Stromal cell of bone marrow (primary cell): ENCODE measurements around the gene SMIM24.
A peak's percentile ranks its signal among the peaks of the same experiment; 100 is the strongest.

Source experiments
- DNase-seq: peaks from one replicate; pipeline ENCODE4 v3.0.0-alpha.2; 2012; ENCODE audit warnings: low read depth

The SMIM24 gene

DNA sequence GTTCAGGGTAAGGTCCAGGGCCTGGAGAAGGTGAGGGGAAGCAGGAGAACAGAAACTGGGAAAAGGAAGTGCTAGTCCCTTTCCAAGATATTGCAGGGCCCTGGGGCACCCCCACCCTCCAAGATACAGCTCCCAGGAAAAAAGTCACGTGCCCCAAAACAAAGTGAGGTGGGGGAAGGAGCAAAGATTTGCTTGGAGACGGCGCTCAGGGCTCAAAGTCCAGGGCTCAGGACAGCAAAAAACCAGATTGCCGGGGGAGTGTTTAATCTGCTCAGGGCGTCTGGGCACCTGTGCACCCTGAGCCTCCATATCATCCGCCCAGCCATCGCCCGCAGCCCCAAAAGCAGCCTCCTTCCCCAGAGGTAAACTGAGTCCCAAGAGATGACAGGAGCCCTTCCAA, 6.3 kb downstream of the SMIM24 start:
- DNase-seq: no peak

- no peak for DNase-seq
These were observed 8.2 kb downstream of the SMIM24 start for GRCh38 chr19:3471954-3472655.

DNA sequence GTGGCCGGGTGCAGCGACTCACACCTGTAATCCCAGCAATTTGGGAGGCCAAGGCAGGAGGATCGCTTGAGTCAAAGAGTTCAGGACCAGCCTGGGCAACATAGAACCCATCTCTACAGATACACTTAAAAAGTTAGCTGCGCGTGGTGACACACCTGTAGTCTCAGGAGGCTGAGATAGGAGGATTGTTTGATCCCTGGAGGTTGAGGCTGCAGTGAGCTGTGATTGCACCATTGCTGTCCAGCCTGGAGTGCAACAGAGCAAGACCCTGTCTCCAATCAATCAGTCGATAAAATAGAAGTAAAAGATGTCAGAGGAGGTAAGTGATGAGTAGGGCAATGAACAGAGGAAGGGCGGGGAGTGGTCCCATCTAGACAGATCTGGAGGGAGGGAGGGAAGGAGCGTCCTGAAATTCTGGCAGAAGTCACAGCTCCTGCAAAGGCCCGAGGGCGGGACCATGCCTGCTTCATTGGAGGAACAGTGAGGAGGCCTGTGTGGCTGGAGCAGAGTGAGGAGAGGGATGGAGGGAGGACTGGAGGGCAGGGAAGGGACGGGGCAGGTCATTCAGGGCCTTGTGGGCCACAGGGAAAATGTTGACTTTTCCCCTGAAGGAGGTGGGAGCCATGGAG, 9.7 kb downstream of the SMIM24 start:
- no peak for DNase-seq

- DNase-seq: no peak
These were observed 10.5 kb downstream of the SMIM24 start for GRCh38 chr19:3469638-3470499.

DNA sequence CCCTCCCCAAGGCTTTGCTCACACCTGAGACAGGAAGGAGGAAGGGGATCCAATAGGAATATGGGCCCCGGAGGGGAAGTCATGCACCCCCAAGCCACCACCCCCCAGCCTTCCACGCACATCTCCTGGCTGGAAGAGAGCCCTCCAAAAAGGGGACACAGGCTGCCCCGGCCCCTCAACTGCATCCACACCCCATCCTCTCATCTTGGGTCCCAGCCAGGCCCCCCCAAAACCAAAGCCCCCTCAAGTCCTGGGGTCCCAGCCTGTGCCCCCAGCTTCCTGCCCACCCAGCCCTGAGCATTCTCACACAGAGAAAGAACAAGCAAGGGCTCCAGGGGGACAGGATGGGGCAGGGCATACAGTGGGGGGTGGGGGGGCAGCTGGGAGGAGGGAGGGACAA, 12.1 kb downstream of the SMIM24 start:
- no peak for DNase-seq

DNA sequence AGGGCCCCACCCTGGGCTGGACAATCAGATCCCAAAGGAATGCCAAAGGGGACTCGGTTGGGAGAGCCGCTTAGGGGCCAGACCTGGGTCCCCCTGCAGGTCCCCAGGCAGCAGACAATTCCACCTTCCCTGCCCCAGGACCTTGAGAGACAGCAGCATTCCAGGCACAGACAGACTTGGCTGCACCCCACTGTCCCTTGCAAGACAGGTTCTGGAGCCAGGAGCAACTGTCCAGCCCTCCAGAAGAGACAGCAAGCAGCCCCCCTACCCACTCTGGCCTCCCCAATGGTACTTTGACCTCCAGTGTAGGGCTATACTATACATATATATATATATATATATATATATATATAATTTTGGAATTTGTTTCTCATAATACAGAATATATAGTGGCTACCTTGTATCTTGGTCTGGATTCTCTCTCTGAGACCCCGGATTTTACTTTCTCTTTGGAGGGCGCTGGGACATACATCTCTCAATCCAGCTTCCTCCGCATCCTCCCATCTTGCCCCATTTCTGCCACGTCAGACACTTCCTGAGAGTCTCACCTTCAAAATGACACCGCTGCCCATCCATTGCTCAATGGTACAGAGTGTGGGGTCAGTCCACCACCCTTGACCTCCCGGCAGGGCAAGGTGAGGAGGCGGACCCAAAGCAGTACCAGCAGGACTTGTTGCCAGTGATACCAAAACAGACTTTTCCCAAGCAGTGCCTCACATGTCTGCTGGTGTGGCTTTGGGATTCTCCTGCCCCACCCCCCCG, 12.7 kb downstream of the SMIM24 start:
- DNase-seq: no peak

- DNase-seq: no peak
These were observed 13.7 kb downstream of the SMIM24 start for GRCh38 chr19:3466635-3467034.

DNA sequence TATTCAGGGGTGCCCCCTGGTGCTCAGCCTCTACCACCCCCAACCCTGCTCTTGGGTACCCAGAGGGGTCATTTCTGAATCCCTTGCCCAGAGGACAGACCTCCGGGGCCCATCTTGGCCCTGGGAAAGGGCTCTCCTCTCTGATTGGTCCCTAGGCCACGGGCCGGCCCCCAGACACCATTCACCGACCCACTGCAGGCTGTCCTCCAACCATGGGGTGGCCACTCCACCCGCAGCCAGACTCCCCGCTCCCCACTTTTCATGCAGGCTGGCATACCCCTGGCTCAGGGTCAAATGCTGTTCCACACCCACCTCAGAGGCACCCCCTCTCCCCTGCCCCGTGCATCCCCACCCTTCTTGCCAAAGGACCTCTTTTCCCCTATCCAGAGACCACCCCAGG, 14.8 kb downstream of the SMIM24 start:
- DNase-seq: no peak

DNA sequence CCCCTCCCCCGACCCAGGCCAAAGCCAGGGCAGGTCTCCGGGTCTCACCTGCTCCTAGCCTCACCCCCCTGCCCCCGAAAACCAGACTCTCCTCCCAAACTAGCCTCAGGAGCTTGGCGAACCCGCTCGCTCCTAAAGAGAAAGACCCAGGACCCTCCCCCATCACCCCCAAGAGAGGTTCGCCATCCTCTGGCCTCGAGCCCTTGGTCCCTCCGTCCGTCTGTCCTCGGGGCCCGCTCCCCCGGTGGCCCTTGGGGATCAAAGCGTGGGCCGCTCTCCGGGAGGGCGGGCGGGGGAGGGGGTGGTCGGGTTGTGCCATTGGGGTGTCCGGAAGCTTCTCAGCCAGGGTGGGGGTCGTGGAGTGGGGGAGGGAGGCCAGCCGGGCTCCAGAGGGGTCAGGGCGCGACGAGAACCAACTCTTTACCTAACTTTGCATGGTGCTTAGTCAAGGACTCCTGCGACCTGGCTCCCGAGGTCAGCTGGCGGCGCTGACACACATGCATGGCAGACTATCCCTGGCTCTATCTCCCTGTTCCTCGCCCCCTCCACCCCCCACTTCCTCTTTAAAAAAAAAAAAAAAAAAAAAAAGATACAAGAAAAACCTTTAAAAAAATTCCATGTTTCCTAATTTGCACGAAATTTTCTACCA, 15.6 kb downstream of the SMIM24 start:
- DNase-seq: no peak

DNA sequence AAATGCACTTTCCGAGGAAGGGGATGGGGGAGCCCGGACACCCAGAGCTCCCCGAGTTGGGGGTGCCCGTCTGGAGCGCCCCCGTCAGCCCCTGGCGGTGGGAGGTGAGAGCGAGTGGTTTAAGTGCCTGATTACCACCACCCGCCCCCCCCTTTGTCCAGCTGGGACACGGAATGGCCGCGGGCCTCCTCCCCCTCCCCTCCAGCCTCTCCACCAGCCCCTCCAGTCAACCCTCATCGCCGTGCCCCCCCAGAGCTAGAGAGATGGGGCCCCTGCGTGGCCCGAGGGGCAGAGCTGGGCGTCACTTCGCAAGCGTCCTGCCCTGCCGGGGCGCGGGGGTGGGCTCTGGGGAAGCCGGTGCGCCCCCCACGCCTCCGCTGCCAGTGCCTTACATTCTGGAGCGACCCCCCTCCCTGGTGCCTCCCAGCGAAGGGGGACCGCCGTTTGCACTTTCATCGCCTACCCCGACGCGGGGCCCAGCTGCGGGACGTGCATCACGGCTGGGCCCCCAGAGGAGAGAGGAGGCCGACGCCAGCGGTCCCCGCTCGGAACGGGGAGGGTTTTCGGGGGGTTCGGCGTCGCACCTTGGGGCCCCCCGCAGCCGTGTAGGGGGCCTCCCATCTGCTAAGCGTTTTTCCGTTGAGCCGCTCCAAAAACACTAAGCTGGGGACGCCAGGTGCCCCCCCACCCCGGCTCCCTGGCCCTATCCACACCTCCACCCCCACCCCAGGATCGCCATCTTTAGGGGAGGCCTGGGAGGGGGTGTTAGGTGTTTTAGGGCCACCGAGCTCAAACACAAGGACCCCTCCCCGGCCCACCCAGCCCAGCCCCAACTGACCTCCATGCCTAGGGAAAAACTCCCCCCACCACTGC, 16.4 kb downstream of the SMIM24 start:
- no peak for DNase-seq

DNA sequence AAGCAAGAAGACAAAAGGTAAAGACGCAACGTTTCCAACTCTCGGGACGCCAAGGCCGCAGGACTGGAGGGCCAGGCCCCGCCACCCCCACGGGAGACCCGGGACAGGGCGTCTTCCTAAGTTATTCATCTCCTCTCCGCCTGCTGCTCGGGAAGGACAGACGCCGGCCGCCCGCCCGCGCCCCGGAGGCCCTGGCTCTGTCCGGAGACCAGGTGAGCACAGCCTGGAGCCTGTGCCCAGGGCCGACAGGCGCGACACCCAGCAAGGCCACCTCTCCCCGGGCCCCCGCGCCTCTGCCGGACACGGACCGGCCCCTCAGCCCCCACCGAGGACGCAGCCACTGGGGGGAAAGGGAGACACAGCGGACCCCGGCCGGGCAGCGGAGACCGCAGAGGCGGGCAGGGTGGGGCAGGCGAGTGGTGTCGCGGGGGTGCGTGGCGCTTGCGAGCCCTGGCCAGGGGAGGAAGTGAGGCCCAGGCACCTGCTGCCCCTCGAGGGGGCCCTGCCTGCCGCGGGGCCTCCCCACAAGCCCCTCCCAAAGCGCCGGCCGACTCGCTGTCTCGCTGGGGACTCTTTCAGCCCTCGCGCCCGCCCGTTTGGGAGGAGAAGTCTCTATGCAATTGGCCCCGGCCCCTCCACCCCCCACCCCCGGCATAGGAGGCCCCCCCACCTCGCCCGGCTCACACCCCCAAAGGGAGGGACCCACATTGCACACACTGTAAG, 17.2 kb downstream of the SMIM24 start:
- no peak for DNase-seq

DNA sequence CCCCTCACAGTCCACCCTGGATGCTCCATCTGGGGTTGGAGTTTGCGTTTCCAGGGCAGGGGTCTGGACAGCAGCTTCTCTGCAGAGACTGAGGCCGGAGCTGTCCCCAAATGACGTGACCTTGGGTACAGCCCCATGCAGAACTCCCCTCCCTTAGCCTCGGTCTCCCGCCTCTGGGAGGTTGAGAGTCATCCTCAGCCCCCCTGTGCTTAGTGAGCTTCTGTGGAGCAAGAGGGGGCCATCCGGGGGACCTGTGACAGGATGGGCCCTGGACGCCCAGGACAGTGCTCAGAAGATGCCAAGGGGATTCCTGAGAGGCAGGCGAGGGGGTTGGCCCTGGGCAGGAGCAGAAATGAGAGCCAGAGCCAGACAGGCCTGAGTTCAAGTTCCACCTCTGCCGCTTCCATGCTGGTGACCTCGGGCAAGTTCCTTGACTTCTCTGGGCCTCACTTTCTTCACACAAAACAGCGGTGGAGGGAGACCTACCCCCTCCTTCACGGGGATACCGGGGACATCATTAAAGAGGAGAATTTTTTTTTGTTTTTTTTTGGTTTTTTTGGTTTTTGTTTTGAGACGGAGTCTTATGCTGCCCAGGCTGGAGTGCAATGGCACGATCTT, 20.3 kb downstream of the SMIM24 start:
- DNase-seq: no peak

DNA sequence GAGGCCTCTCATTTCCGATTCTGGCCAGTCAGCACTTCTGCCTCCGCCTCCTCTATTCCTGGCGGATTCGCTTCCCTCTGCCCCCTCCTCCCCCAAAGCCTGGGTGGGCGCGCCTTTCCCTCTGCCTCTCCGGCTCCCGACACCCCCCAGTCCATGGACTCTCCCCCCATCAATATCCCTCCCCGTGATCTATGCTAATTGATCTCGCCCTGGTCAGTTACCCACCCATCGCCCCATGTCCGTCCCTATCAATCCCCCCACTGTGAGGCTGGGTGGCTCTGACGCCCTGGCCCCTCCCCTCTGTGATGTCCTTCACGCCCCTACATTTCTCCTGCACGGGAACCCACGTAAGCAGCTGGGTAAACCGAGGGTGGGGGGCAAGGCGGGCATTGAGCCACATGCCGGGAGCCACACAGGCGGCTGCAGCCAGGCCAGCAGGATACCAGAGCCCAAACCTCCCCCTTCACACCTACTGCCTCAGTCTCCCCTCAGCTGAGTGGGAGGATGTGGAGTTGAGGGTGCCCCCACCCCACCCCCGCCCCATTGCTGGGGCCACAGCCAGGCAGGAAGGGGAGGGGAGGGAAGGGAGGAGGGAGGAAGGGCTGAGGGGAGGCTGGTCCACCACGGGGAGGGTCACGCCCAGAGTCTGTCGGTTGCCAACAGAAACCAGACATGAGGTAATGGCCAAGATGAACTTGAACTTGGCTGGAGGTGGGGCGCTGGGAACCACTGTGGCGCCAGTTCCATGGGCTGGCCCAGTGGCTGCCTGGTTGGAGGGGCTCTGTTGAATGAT, 21.0 kb downstream of the SMIM24 start:
- peak; percentile 86 for DNase-seq

DNA sequence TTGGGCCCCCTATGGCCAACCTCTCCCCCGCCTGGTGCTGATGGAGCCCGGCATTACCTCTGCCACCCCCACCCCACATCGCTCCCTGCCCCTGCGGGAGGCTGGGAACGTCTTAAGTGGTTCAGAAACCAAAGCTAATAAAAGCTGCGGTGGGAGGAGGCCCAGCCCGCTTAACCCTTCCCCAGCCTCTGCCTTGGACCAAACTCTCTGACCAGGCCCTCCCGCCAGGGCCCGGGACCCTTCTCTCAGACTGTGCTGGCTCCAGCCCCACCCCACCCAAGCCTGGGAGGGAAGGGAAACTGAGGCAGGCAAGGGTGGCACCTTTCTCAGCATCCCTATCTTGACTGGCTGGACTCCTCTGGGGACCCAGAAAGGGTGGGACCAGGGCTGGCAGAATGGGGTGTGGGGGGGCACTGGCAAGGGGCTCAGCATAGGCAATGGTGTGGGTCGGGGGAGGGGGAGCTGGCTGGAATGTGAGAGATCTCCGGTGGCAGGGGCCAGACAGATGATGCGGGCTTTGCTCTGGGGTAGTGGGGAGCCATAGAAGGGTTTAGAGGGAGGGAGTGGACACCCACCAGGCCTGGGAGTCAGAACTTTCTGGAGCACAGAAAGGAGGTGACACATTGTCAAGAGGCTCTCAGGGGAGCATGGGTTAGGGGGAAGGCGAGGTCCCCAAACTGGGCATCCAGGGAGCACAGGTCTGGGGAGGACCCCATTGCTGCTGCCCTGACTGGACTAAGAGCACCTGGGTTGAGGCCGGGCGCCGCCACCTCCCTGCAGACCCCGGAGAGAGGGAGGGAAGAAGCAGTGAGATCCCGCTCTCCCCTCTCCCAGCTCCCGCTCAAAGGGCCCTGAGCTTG, 21.9 kb downstream of the SMIM24 start:
- DNase-seq: no peak

DNA sequence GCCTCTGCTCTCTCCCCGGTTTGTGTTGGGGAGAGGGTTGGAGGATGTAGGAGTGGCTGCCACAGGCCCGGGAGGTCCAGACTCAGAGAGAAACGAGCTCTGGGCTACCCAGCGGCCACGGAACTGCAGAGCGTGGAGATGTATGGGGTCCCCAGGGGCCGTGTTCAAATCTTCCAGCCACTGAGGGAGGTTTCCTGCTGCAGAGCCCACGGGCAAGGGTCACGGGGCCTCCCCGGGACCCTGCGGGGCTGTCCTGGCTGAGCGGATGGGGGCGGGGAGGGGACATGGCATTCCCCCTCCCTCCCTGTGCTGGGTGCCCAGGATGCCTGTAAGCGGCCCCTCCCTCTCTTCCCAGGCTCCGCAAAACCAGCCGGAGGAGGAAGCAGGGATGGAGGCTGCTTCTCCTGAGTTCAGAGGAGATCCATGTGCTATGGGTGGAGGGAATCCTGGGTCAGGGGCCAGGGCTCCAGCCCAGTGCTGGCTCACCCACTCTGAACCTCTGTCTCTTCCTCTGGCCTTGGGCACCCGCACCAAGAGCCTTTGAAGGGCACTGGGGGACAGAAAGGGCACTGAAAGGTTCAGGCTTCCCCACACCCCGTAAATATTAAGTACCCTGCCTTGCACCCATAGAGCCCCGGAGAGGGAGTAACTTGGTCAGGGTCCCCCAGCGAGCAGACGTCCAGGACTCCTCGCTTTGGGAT, 22.6 kb downstream of the SMIM24 start:
- DNase-seq: no peak

GRCh38 chr19:3456925-3457527, 23.3 kb downstream of the SMIM24 start:
- no peak for DNase-seq
